Endothelial cell of umbilical vein (primary cell): ENCODE results near the gene GPATCH2L. TPM values are rescaled to one million over a fixed set of nuclear protein-coding genes. Genes with fewer than 3 reads are reported as not detected.

Experiments
- BruUV-seq: library from RNA; stranded (reverse); fragments of 400-500 nt; replicated peaks from 2 replicates; lab custom pipeline; 2021; lab: Mats Ljungman, UMichigan
- CTCF ChIA-PET: fragments of 300-600, 350-600 bp; sonication (Branson Sonifier 250); formaldehyde crosslinking; loops from one replicate; lab custom pipeline; 2021; ENCODE audit warnings: antibody characterized with exemption, inconsistent platforms; lab: Charles Lee
- POLR2A ChIA-PET: fragments of 300-600, 350-600 bp; sonication (Branson Sonifier 250); formaldehyde crosslinking; loops from one replicate; lab custom pipeline; 2021; ENCODE audit warnings: antibody characterized with exemption, inconsistent platforms; lab: Charles Lee
- DNase-seq: peaks from one replicate; pipeline ENCODE4 v3.0.0-alpha.2; 2011; ENCODE audit warnings: low read depth, low spot score
- FAIRE-seq: peaks from 2 replicates; lab custom pipeline; 2011; peaks lifted over from hg19 to GRCh38; lab: Jason Lieb, UNC
- H2AFZ ChIP-seq: 2 replicates; pipeline ENCODE4 v1.6.0; 2012; ENCODE audit warnings: low read depth, low read length, control low read depth, inconsistent platforms
- H3K27ac ChIP-seq: 2 replicates; pipeline ENCODE4 v1.5.1; 2011; ENCODE audit warnings: low read depth, mild to moderate bottlenecking, control low read depth, low read length, moderate library complexity; ENCODE audit not compliant: insufficient read depth
- H3K27me3 ChIP-seq, 2 experiments: 2 replicates each; pipeline versions ENCODE4 v1.6.0 to v1.6.1; 2011; ENCODE audit warnings: low read length in 2 of 2, mixed read lengths in 1 of 2; ENCODE audit not compliant: control insufficient read depth in 2 of 2, insufficient read depth in 2 of 2
- H3K36me3 ChIP-seq, 2 experiments: 2 replicates in 1 of 2; 3 replicates in 1 of 2; pipeline ENCODE4 v1.5.1; 2011; ENCODE audit warnings: low read length in 2 of 2, mild to moderate bottlenecking in 1 of 2, moderate library complexity in 1 of 2; ENCODE audit not compliant: control insufficient read depth in 2 of 2, insufficient read depth in 2 of 2; ENCODE audit errors: extremely low read depth in 1 of 2
- H3K4me1 ChIP-seq: 3 replicates; pipeline ENCODE4 v1.5.1; 2011; ENCODE audit warnings: mild to moderate bottlenecking, low read length; ENCODE audit not compliant: control insufficient read depth, insufficient read depth; ENCODE audit errors: extremely low read depth
- H3K4me2 ChIP-seq: 2 replicates; pipeline ENCODE4 v1.6.1; 2011; ENCODE audit warnings: low read length, control low read depth, mixed read lengths; ENCODE audit not compliant: insufficient read depth
- H3K4me3 ChIP-seq, 3 experiments: fragments of 200-600 bp in 1 of 3; sonication (generic), shearing (Covaris generic) in 1 of 3; replicated peaks in 1 of 3; 2 replicates each; pipeline ENCODE4 v1.5.1; 2011 to 2016; ENCODE audit warnings: control low read depth in 3 of 3, low read length in 3 of 3, mild to moderate bottlenecking in 2 of 3, inconsistent platforms in 1 of 3, low read depth in 1 of 3, moderate library complexity in 1 of 3; ENCODE audit not compliant: insufficient read depth in 1 of 3
- H3K79me2 ChIP-seq: 2 replicates; pipeline ENCODE4 v1.6.0; 2012; ENCODE audit warnings: low read length, inconsistent platforms; ENCODE audit not compliant: control insufficient read depth, insufficient read depth
- H3K9ac ChIP-seq: replicated peaks from 2 replicates; pipeline ENCODE3; 2011; ENCODE audit warnings: low read length, control low read depth; ENCODE audit not compliant: insufficient read depth; ENCODE audit errors: extremely low read depth
- H3K9me1 ChIP-seq: replicated peaks from 3 replicates; pipeline ENCODE4 v1.6.0; 2011; ENCODE audit warnings: mild to moderate bottlenecking, low read length; ENCODE audit not compliant: control insufficient read depth, insufficient read depth; ENCODE audit errors: extremely low read depth
- H3K9me3 ChIP-seq: replicated peaks from 2 replicates; pipeline ENCODE4 v1.5.1; 2012; ENCODE audit warnings: low read length, inconsistent platforms; ENCODE audit not compliant: control insufficient read depth, insufficient read depth
- H4K20me1 ChIP-seq: replicated peaks from 2 replicates; pipeline ENCODE3; 2011; ENCODE audit warnings: mild to moderate bottlenecking, low read length; ENCODE audit not compliant: control insufficient read depth, insufficient read depth; ENCODE audit errors: extremely low read depth
- EZH2 ChIP-seq: IDR thresholded peaks from 2 replicates; pipeline ENCODE4 v1.6.1; 2012; ENCODE audit warnings: borderline replicate concordance, low read depth, mild to moderate bottlenecking, moderate library complexity, low read length, inconsistent platforms; ENCODE audit not compliant: severe bottlenecking
- FOS ChIP-seq: IDR thresholded peaks from 2 replicates; pipeline ENCODE4 v1.6.1; 2011; ENCODE audit warnings: mild to moderate bottlenecking, low read length, moderate library complexity, borderline replicate concordance; ENCODE audit not compliant: insufficient read depth
- GATA2 ChIP-seq: IDR thresholded peaks from 2 replicates; pipeline ENCODE4 v1.7.0; 2011; ENCODE audit warnings: low read depth, mild to moderate bottlenecking, moderate library complexity, mixed read lengths, low read length; ENCODE audit not compliant: insufficient read length, insufficient read depth
- JUN ChIP-seq: IDR thresholded peaks from 2 replicates; pipeline ENCODE4 v1.6.1; 2011; ENCODE audit warnings: borderline replicate concordance, low read depth; ENCODE audit not compliant: insufficient read length, insufficient read depth
- MYC ChIP-seq: IDR thresholded peaks from one replicate; pipeline ENCODE4 v1.6.1; 2011; ENCODE audit warnings: mild to moderate bottlenecking, low read depth, low read length
- POLR2A ChIP-seq: IDR thresholded peaks from 2 replicates; pipeline ENCODE4 v1.6.1; 2012; ENCODE audit warnings: low read depth, mild to moderate bottlenecking, control low read depth, low read length
- POLR2AphosphoS5 ChIP-seq: IDR thresholded peaks from 2 replicates; pipeline ENCODE4 v1.6.1; 2012; ENCODE audit warnings: low read depth, mild to moderate bottlenecking, control low read depth, low read length, moderate library complexity; ENCODE audit not compliant: insufficient read depth
- dilution Hi-C: fragments of 300-500 bp; cut with MboI; formaldehyde crosslinking; loops from one replicate; pipeline ENCODE4 v1.15.0; 2019; ENCODE audit warnings: low sequenced_read_pairs; ENCODE audit not compliant: extremely low pct_ligation_motif_present
- intact Hi-C: fragments of 100-400 bp; cut with micrococcal nuclease; formaldehyde crosslinking; loops from one replicate; pipeline ENCODE4 v1.10.0; 2022
- polyA plus RNA-seq, 4 experiments: library from polyadenylated mRNA; depleted of rRNA in 3 of 4; stranded (reverse) in 3 of 4; unstranded in 1 of 4; fragments of >200 nt; gene quantifications; 2 replicates each; pipeline versions ENCODE4 v1.2.1 to v1.2.3, GENCODE V29; 2011 to 2012; ENCODE audit warnings: missing spikeins in 1 of 4
- total RNA-seq: library from RNA; stranded (reverse); gene quantifications from 2 replicates; pipeline ENCODE4 v1.2.3, GENCODE V29; 2021
- TF ChIP-seq, protein P1 (sequence below), 2 donors: IDR thresholded peaks; 1 replicate in 1 of 2; 2 replicates in 1 of 2; pipeline ENCODE4 v1.5.1; 2011; ENCODE audit warnings: low read length in 2 of 2, mild to moderate bottlenecking in 2 of 2, moderate library complexity in 2 of 2, control low read depth in 1 of 2, inconsistent platforms in 1 of 2, low read depth in 1 of 2; ENCODE audit not compliant: insufficient read depth in 1 of 2; ENCODE audit errors: extremely low read depth in 1 of 2
- TF ChIP-seq, protein P2 (sequence below): IDR thresholded peaks from 2 replicates; pipeline ENCODE4 v1.6.1; 2011; ENCODE audit not compliant: insufficient read depth, insufficient read length

The GPATCH2L gene
- total and polyA plus RNA-seq, 2 donors (not counting 3 experiments of a cell fraction or from before 2014, with no cell fraction given) = 23.3 to 40.0 TPM

DNA sequence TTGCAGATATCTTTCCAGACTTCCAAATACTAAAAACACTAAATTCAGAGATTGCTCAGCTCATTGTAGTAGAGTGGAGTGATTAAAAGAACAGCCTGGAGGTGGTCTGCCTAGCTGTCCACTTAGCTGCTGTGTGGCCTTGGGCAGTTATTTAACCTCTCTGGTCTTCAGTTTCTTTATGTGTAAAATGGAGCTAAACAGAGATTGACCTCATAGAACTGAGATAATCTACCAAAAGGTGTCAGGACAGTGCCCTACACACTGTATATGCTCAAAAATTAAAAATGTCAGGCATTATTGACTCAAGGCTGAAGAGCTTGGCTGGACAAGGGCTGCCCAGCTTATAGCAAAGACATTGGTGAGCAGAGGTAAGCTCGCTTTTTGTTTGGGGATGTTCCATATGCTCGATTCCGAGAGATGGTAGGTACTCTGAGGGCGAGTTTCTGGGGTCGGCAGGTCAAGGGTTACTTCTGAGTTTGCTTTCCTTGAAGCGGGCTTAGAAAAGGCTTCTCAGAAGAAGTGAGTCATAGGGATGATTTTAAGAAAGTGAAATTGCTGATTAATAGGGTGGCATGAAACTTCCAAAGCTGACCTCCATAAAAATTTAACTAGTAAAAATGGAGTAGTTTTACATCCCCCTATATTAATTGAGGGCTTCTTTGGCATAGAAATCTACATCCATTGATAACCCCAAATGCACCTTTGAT lies 107.5 kb downstream of the GPATCH2L start:
- Histone ChIP-seq H3K9me3 (no peaks in the 10 kb centered on the region), H3K4me2 (no peak overlapping the region), H2AFZ (no peak overlapping the region), H3K27me3 (peaks cover 0 to 2% of the 10 kb centered on the region in 2 experiments), H3K4me1 (no peaks in the 10 kb centered on the region), H3K79me2 (no peaks in the 10 kb centered on the region), H3K9me1 (no peaks in the 10 kb centered on the region), H3K4me3 (no peak overlapping the region), H3K36me3 (no peaks in the 10 kb centered on the region), H3K27ac (no peak overlapping the region), H4K20me1 (no peaks in the 10 kb centered on the region), H3K9ac (no peak overlapping the region)
- POLR2A ChIA-PET = no interaction called here
- CTCF ChIA-PET = interaction anchor here (1.1 to 2.3 kb wide), 3 partner anchors 8 to 73 kb away, joined by 3 to 8 read pairs (median 3); no protein-coding TSS in a partner anchor
- no TSS peak for BruUV-seq
- TF ChIP-seq GATA2 (no peak), POLR2A (no peak), JUN (no peak)
- dilution Hi-C loops (no loop called here), intact Hi-C loops (no loop called here)
- FAIRE-seq (no peak), DNase-seq (no peak)

DNA sequence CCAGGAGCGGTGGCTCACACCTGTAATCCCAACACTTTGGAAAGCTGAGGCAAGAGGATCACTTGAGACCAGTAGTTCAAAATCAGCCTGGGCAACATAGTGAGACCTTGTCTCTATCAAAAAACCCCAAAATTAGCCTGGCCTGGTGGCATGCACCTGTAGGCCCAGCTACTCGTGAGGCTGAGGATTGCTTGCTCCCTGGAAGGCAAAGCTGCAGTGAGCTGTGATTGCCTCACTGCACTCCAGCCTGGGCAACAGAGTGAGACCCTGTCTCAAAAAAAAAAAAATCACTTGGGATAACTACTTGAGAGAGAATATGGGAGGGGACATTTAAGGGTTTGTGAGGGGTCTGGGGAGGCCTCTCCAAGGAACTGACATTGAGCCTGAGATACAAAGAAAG lies 109.0 kb downstream of the GPATCH2L start:
- TF ChIP-seq, protein P1, sequence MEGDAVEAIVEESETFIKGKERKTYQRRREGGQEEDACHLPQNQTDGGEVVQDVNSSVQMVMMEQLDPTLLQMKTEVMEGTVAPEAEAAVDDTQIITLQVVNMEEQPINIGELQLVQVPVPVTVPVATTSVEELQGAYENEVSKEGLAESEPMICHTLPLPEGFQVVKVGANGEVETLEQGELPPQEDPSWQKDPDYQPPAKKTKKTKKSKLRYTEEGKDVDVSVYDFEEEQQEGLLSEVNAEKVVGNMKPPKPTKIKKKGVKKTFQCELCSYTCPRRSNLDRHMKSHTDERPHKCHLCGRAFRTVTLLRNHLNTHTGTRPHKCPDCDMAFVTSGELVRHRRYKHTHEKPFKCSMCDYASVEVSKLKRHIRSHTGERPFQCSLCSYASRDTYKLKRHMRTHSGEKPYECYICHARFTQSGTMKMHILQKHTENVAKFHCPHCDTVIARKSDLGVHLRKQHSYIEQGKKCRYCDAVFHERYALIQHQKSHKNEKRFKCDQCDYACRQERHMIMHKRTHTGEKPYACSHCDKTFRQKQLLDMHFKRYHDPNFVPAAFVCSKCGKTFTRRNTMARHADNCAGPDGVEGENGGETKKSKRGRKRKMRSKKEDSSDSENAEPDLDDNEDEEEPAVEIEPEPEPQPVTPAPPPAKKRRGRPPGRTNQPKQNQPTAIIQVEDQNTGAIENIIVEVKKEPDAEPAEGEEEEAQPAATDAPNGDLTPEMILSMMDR (IDR thresholded peaks at IDR 0.05; ENCODE audit: extremely low read depth in 1 of 2, insufficient read depth in 1 of 2, low read depth in 1 of 2, low read length in 2 of 2) = no peak
- no peak for TF ChIP-seq JUN
- TF ChIP-seq POLR2AphosphoS5 = no peak
- TF ChIP-seq POLR2A = no peak
- TF ChIP-seq, protein P2, sequence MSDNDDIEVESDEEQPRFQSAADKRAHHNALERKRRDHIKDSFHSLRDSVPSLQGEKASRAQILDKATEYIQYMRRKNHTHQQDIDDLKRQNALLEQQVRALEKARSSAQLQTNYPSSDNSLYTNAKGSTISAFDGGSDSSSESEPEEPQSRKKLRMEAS = no peak
- no peak for TF ChIP-seq EZH2
- no peak for TF ChIP-seq GATA2
- no peak for TF ChIP-seq MYC
- no peak for TF ChIP-seq FOS
- no peaks in the 10 kb centered on the region for H3K79me2 ChIP-seq
- no peaks in the 10 kb centered on the region for H3K4me1 ChIP-seq
- no peak overlapping the region for H3K27ac ChIP-seq
- H3K4me3 ChIP-seq = no peak overlapping the region
- DNase-seq = no peak
- ChIA-PET POLR2A (no interaction called here), CTCF (interaction anchor here (1.2 kb wide), 1 partner anchor 10 kb away, joined by 3 read pairs; no protein-coding TSS in a partner anchor)
- H2AFZ ChIP-seq = no peak overlapping the region
- no peaks in the 10 kb centered on the region for H4K20me1 ChIP-seq
- intact Hi-C loops (no loop called here), dilution Hi-C loops (no loop called here)
- no peaks in the 10 kb centered on the region for H3K36me3 ChIP-seq
- no TSS peak for BruUV-seq
- H3K27me3 ChIP-seq = peaks cover 0 to 3% of the 10 kb centered on the region in 2 experiments
- no peaks in the 10 kb centered on the region for H3K9me3 ChIP-seq
- FAIRE-seq = no peak
- H3K9me1 ChIP-seq = no peaks in the 10 kb centered on the region
- no peak overlapping the region for H3K4me2 ChIP-seq
- no peak overlapping the region for H3K9ac ChIP-seq
